Fibroblast of upper back skin (primary cell): Measurements from ENCODE around the gene TMEM182.

Source experiments
- DNase-seq: peaks from one replicate; pipeline ENCODE4 v3.0.0-alpha.2; 2013

TMEM182 gene

GRCh38 chr2:102803041-102803896, 41.4 kb downstream of the TMEM182 start:
- DNase-seq, result no peak

- DNase-seq, result no peak
Measured at GRCh38 chr2:102803897-102804217, 42.0 kb downstream of the TMEM182 start.

GRCh38 chr2:102806250-102806837, 44.5 kb downstream of the TMEM182 start:
- peak; percentile 59 for DNase-seq

- no peak for DNase-seq
Measured at GRCh38 chr2:102809291-102810189, 47.7 kb downstream of the TMEM182 start.

- DNase-seq, result no peak
Measured at GRCh38 chr2:102815285-102815684, 53.5 kb downstream of the TMEM182 start.

- DNase-seq, result peak; percentile 25
Measured at GRCh38 chr2:102826904-102827303, 65.1 kb downstream of the TMEM182 start.

- no peak for DNase-seq
Measured at GRCh38 chr2:102832789-102833188, 71.0 kb downstream of the TMEM182 start.

GRCh38 chr2:102834523-102835273, 72.9 kb downstream of the TMEM182 start:
- DNase-seq, result no peak

GRCh38 chr2:102837626-102838198, 75.9 kb downstream of the TMEM182 start:
- DNase-seq, result no peak

- peak; percentile 42 for DNase-seq
Measured at GRCh38 chr2:102839668-102840388, 78.0 kb downstream of the TMEM182 start.

GRCh38 chr2:102841107-102841840, 79.4 kb downstream of the TMEM182 start:
- peak; percentile 35 for DNase-seq

- no peak for DNase-seq
Measured at GRCh38 chr2:102843764-102844443, 82.1 kb downstream of the TMEM182 start.

- DNase-seq, result no peak
Measured at GRCh38 chr2:102844911-102845310, 83.1 kb downstream of the TMEM182 start.

GRCh38 chr2:102848366-102848839, 86.6 kb downstream of the TMEM182 start:
- DNase-seq, result peak; percentile 54

GRCh38 chr2:102850888-102851287, 89.1 kb downstream of the TMEM182 start:
- DNase-seq, result no peak

GRCh38 chr2:102852867-102853266, 91.0 kb downstream of the TMEM182 start:
- no peak for DNase-seq
